Ramos (cell line): Measurements from ENCODE around the gene NCOA4.
"Not testable (repeated sequence)": the region's sequence is repeated elsewhere in the genome, so short reads cannot be mapped to it uniquely, and the experiment has no call there.

Experiments
- in situ Hi-C: fragments of 300-500 bp; cut with MboI; formaldehyde crosslinking; loops from one replicate; pipeline ENCODE4 v1.14.3; 2022; ENCODE audit warnings: low sequenced_read_pairs; ENCODE audit not compliant: unreplicated experiment

The NCOA4 gene

GRCh38 chr10:46030091-46030937, at the start of gene NCOA4:
Gene NCOA4 (minus strand): TSS chr10:46030623. CDS start chr10:46016680, 13,943 bp downstream.
- in situ Hi-C loops, result loop anchor here (25.0 kb wide), 1 partner anchor 793 kb away; no protein-coding TSS in a partner anchor

- in situ Hi-C loops, result no loop called here
Observed at GRCh38 chr10:46079831-46080585, 49.6 kb upstream of the NCOA4 start.

- in situ Hi-C loops, result no loop called here
Observed at GRCh38 chr10:46077731-46078413, 47.4 kb upstream of the NCOA4 start.

- in situ Hi-C loops, result no loop called here
Observed at GRCh38 chr10:46077141-46077554, 46.7 kb upstream of the NCOA4 start.

DNA sequence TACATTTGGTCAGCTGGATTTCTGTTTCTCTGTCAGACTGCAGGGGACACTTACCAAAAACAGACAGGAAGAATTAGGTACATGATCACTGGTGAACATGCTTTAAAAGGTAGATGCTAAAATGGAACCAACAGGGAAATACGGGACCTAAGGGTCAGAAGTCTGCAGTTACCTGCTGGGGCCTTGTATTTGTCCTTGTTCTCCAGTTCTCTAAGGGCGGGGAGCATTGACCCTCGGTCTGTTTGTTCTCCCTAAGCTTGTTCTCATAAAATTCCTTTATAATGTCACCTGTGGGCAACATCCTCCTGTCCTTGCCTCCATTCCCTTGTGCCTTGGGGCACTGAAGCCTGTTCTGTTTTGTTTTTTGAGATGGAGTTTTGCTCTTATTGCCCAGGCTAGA, 45.4 kb upstream of the NCOA4 start:
- in situ Hi-C loops, result no loop called here

DNA sequence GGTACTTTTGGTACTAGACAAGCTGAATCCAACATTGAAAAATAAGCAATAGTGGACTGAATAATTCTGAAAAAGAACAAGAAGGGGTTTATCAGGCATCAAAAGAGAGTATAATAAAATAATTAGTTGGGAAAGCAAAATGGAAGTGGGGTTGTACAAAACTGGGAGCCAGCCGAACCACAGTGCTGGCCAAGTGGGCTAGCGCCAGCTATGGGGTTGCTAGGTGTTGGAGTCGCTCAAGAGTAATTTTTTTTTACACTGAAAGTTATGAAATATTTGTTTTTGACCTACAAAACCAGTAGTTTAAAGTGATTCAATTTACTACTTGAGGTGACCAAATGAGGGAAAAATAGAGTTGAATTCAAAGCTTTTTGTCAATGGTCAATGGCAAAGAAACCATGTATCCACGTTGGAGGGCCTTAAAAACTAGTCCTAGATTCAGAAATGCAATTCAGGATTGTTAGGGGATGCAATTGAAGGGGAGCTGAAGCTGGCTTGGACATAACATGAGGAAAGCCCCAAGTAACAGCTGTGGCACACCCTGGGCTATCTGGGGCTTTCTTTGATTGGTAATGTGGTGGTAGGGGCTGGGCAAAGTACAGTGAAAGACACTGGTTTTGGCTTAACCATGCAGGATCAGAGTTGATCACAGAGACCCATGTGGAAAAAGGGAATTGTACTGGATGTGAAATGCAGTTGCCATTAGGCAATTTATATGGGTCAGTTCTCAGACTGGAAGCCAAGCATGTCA, 43.9 kb upstream of the NCOA4 start:
- in situ Hi-C loops, result no loop called here

GRCh38 chr10:46073564-46073963, 43.1 kb upstream of the NCOA4 start:
- in situ Hi-C loops, result no loop called here

DNA sequence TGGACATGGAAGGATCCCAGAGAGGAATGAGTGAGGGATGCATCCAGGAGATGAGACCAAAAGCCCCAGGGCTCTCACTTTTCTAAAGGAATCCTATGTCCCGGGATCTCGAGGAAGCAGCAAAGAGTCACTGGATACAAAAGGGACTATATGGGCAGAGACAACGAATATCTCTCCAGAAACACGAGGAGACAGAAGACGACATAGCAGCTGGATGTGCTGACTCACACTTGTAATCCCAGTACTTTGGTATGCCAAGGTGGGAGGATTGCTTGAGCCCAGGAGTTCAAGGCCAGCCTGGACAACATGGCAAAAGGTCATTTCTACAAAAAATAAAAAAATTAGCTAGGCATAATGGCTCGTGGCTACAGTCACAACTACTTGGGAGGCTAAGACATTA, 40.3 kb upstream of the NCOA4 start:
- in situ Hi-C loops, result no loop called here

DNA sequence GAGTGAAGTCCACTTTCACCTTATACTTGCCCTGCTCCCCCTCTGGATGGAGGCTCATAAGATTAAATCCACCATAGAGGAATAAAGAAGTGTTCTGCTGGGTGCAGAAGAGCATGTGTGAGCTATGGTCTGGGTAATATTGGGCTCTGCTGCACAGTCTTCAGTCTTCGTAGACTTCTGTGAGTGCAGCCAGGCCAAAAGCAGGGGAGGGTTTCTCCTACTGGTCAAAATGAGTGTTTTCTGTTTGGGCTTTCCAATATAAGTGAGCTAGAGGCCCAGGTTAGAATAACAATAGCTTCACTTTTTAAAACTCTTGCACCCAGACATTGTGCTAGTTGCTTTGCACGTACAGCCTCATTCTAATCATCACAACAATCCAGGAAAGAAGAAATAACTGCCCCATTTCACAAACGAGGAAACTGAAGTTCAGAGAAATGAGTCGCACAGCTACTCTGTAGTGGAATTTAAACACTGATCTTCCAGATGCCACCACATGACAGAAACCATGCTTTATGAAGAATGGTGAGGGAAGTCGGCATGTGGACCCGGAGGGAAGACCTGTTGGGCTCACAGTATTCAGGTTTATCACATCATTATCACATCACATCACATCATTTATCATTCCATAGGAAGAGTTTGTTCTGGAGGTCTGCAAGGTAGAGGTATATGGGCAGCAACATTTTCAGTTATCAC, 39.5 kb upstream of the NCOA4 start:
- in situ Hi-C loops, result no loop called here

GRCh38 chr10:46068905-46069304, 38.5 kb upstream of the NCOA4 start:
- in situ Hi-C loops, result no loop called here

DNA sequence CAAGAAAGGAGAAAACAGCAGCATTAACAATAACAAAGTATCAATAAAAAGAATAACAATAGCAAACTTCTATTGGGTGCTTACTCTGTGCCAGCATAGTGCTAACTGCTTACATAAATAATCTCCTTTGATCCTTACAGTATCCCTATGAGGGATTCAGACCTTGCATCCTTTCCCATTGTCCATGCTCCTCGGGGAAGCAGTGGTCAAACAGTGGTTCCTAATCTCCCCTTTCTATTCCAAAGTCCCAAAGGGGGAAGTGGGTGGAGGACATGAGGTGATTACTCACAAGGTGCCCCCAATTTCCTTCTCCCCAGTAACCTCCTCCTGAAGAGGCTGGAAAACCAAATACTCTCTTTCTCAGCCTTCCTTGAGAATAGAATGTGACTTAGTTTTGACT, 37.7 kb upstream of the NCOA4 start:
- in situ Hi-C loops, result no loop called here

GRCh38 chr10:46064269-46064817, 33.9 kb upstream of the NCOA4 start:
- in situ Hi-C loops, result no loop called here

DNA sequence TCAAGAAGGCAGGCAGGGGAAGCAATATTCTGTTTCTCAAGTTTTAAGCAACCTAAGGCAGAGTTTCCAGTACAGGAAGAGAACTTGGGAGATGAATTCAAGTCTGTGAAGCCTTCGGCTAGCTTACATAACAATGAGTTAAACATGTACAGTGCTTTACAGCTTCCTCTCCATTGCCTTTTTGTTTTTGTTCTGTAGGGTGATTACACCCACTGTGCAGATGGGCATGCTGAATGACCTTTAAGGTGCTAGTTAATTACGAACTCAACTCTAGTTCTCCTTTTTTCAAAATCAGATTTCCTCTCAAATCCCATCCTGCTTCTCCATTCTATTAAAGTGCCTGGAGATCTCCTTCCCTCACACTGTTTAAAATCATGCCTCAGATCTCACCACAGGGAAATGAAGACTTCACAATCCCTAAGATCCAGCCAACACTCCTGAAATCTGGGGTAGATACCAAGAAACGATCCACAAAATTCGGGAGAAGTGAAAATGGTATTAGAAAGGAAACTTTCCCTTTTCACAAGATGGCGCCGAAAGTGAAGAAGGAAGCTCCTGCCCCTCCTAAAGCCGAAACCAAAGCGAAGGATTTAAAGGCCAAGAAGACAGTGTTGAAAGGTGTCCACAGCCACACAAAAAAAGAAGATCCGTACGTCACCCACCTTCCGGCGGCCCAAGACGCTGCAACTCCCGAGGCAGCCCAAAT, 32.5 kb upstream of the NCOA4 start:
- in situ Hi-C loops, result no loop called here

- in situ Hi-C loops, result no loop called here
Observed at GRCh38 chr10:46060706-46061105, 30.3 kb upstream of the NCOA4 start.

GRCh38 chr10:46057927-46058326, 27.5 kb upstream of the NCOA4 start:
- in situ Hi-C loops, result not testable (repeated sequence)

GRCh38 chr10:46057038-46057437, 26.6 kb upstream of the NCOA4 start:
- in situ Hi-C loops, result no loop called here

DNA sequence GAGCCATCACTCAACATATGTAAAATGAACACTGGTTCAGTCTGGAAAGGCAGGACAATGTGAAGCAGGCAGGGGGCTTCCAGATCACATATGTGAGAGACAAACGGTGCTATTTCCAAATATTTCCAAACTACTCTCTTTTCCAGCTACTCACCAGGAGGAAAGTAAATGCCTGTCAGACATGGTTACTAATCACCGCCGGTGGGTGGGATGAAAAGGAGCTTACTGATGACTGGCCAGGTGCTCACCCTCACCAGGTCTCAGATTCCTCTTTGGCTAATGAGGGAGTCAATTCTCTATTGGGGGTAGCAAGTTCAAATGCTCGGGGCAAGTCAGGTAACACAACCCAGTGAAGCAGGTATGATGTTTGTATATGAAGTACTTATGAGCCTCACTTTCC, 25.3 kb upstream of the NCOA4 start:
- in situ Hi-C loops, result no loop called here

DNA sequence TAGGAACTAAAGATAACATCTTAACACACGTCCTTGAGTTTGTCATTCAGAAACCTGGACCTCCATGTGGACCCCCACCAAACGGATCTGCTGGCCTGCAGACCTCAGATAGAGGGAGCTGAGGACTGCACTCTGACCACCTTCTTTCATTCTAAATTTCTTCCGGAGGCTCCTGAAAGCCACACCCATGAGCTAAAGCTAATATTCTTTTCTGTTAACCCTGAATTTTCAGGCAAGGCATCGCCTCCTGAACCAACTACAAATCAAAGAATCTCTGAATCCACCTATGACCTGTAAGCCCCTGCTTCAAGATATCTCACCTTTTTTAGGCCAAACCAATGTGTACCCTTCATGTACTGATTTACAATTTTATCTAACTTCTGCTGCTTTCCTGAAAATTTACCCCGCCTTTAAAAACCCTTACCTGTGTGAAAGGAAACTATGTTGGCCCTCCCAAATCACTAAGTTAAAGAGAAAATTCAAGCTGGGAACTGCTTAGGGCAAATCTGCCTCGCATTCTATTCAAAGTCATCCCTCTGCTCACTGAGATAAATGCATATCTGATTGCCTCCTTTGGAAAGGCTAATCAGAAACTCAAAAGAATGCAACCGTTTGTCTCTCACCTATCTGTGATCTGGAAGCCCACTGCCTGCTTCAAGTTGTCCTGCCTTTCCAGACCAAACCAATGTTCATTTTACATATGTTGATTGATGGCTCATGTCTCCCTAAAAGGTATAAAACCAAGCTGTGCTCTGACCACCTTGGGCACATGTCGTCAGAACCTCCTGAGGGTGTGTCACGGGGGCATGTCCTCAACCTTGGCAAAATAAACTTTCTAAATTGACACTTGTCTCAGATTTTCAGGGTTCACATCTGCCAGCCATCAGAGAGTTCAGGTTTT, 23.4 kb upstream of the NCOA4 start:
- in situ Hi-C loops, result no loop called here
